ENCODE results near the gene WHRN. TPM values are rescaled to one million over a fixed set of nuclear protein-coding genes. Genes with fewer than 3 reads are reported as not detected.

WHRN gene
- total RNA-seq, 2 donors from 2014 or later = 3.3 to 3.6 TPM

DNA sequence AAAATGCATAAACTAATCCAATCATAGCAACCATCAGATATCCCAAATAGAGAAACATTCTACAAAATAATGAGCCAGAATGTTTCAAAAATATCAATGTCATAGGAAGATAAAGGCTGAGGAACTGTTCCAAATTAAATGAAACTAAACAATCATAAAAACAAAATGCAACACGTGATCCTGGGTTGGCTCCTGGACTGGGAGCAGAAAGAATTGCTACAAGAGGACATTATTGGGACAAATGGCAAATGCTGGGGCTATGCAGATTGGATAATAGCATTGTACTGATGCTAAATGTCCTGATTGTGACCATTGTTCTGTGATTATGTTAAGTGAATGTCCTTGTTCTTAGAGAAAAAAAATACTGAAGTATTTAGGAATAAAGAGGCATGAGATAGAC, 63.3 kb downstream of the WHRN start:
- no peaks in the 10 kb centered on the region for H3K36me3 ChIP-seq
- no peaks in the 10 kb centered on the region for H3K27me3 ChIP-seq
- TF ChIP-seq, protein P1, sequence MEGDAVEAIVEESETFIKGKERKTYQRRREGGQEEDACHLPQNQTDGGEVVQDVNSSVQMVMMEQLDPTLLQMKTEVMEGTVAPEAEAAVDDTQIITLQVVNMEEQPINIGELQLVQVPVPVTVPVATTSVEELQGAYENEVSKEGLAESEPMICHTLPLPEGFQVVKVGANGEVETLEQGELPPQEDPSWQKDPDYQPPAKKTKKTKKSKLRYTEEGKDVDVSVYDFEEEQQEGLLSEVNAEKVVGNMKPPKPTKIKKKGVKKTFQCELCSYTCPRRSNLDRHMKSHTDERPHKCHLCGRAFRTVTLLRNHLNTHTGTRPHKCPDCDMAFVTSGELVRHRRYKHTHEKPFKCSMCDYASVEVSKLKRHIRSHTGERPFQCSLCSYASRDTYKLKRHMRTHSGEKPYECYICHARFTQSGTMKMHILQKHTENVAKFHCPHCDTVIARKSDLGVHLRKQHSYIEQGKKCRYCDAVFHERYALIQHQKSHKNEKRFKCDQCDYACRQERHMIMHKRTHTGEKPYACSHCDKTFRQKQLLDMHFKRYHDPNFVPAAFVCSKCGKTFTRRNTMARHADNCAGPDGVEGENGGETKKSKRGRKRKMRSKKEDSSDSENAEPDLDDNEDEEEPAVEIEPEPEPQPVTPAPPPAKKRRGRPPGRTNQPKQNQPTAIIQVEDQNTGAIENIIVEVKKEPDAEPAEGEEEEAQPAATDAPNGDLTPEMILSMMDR (IDR thresholded peaks at IDR 0.05) = no peak
- no peak for DNase-seq
- H3K9ac ChIP-seq (ENCODE audit: low read depth in 2 of 2, low read length in 2 of 2) = no peak overlapping the region
- H3K9me3 ChIP-seq = no peaks in the 10 kb centered on the region
- no peaks in the 10 kb centered on the region for H3K4me1 ChIP-seq
- no peak overlapping the region for H3K4me3 ChIP-seq
- intact Hi-C loops (cut with DNase I) = no loop called here
- no peak overlapping the region for H3K27ac ChIP-seq

DNA sequence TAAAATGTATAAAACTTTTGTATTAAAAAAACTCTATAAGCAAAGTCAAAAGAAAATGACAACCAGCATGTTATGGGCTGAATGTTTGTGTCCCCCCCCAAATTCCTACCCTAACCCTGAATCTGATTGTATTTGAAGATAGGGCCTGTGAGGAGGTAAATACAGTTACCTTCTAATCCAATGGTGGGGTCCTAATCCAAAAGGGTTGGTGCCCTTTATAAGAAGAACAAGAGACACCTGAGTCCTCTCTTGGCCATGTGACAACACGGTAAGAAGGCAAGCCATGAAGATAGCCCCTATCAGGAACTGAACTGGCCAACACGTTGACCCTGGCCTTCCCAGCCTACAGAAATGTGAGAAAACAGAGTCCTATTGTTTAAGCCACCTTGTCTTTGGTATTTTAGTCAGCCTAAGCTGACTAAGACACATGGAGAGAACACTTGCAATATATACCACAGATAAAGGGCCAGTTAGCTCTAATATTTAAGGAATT, 67.8 kb downstream of the WHRN start:
- no peaks in the 10 kb centered on the region for H3K9me3 ChIP-seq
- H3K27ac ChIP-seq = no peak overlapping the region
- no peaks in the 10 kb centered on the region for H3K27me3 ChIP-seq
- TF ChIP-seq, protein P1 (IDR thresholded peaks at IDR 0.05) = no peak
- no peaks in the 10 kb centered on the region for H3K4me1 ChIP-seq
- intact Hi-C loops (cut with DNase I) = no loop called here
- no peaks in the 10 kb centered on the region for H3K36me3 ChIP-seq
- no peak overlapping the region for H3K4me3 ChIP-seq
- DNase-seq = no peak
- no peak overlapping the region for H3K9ac ChIP-seq (ENCODE audit: low read depth in 2 of 2, low read length in 2 of 2)

- intact Hi-C loops (cut with DNase I) = no loop called here
- Histone ChIP-seq H3K4me1 (no peaks in the 10 kb centered on the region), H3K4me3 (no peak overlapping the region), H3K36me3 (no peaks in the 10 kb centered on the region), H3K27ac (no peak overlapping the region), H3K9me3 (no peaks in the 10 kb centered on the region), H3K27me3 (no peaks in the 10 kb centered on the region), H3K9ac (ENCODE audit: low read depth in 2 of 2, low read length in 2 of 2) (no peak overlapping the region)
- DNase-seq = no peak
- TF ChIP-seq, protein P1 (IDR thresholded peaks at IDR 0.05) = peak; percentile 23
These were observed 70.4 kb downstream of the WHRN start for GRCh38 chr9:114434878-114435311.

DNA sequence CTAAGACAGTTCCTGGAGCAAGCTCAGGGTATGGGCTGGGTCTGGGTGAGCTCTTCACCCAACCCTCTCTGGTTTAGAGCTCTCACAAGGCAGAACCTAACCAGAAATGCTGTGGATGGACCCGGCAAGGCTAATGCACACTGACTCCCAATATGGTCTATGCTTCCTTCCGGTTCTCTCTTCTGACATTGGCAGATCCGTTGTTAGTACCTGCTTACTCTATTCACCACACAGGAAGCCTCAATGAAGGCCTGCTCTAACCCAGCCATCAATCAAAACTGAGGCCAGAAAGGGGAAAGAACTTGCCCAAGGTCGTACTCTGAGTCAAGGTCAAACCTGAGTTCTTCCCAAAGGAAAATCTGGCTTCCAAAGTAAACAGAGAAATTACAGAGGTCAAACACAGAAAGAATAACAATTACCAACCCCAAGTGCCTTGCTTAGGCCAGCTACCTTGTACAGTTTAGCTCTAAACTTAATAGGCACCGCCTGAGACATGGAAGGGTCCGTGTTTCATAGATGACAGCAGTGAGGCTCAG, 71.5 kb downstream of the WHRN start:
- intact Hi-C loops (cut with DNase I) = no loop called here
- H3K4me3 ChIP-seq = no peak overlapping the region
- no peaks in the 10 kb centered on the region for H3K4me1 ChIP-seq
- H3K27ac ChIP-seq = no peak overlapping the region
- no peak overlapping the region for H3K9ac ChIP-seq (ENCODE audit: low read depth in 2 of 2, low read length in 2 of 2)
- DNase-seq = no peak
- TF ChIP-seq, protein P1 (IDR thresholded peaks at IDR 0.05) = no peak
- no peaks in the 10 kb centered on the region for H3K36me3 ChIP-seq
- no peaks in the 10 kb centered on the region for H3K27me3 ChIP-seq
- H3K9me3 ChIP-seq = no peaks in the 10 kb centered on the region

- Histone ChIP-seq H3K9me3 (no peaks in the 10 kb centered on the region), H3K27me3 (no peaks in the 10 kb centered on the region), H3K36me3 (no peaks in the 10 kb centered on the region), H3K9ac (ENCODE audit: low read depth in 2 of 2, low read length in 2 of 2) (no peak overlapping the region), H3K27ac (no peak overlapping the region), H3K4me3 (no peak overlapping the region), H3K4me1 (no peaks in the 10 kb centered on the region)
- TF ChIP-seq, protein P1 (IDR thresholded peaks at IDR 0.05) = no peak
- DNase-seq = no peak
- intact Hi-C loops (cut with DNase I) = no loop called here
These were observed 72.2 kb downstream of the WHRN start for GRCh38 chr9:114433086-114433485.

All from colonic mucosa (tissue), 4 donors.